Adrenal gland (tissue), 5 donors: ENCODE results near the gene UCP3.

Experiments
- POLR2A ChIP-seq, 2 donors: fragments of 450-650 bp; IDR thresholded peaks; one replicate each; pipeline ENCODE4 v1.6.1; 2017; ENCODE audit warnings: antibody characterized with exemption in 2 of 2, mild to moderate bottlenecking in 2 of 2, moderate library complexity in 1 of 2
- TF ChIP-seq, protein P1 (sequence below), 6 experiments: fragments of 450-650 bp in 4 of 6; fragments of 200-600 bp in 2 of 6; sonication (generic) in 1 of 6; IDR thresholded peaks; 1 replicate in 5 of 6; 2 replicates in 1 of 6; pipeline versions ENCODE4 v1.5.1 to v1.8.0; 2016 to 2021; ENCODE audit warnings: antibody characterized with exemption in 6 of 6, mild to moderate bottlenecking in 2 of 6, moderate library complexity in 1 of 6
- donor health status: DM: no; HTN: no; CAD: no.

GRCh38 chr11:73963861-73964260 lies 45.0 kb downstream of the UCP3 start:
- TF ChIP-seq, protein P1, sequence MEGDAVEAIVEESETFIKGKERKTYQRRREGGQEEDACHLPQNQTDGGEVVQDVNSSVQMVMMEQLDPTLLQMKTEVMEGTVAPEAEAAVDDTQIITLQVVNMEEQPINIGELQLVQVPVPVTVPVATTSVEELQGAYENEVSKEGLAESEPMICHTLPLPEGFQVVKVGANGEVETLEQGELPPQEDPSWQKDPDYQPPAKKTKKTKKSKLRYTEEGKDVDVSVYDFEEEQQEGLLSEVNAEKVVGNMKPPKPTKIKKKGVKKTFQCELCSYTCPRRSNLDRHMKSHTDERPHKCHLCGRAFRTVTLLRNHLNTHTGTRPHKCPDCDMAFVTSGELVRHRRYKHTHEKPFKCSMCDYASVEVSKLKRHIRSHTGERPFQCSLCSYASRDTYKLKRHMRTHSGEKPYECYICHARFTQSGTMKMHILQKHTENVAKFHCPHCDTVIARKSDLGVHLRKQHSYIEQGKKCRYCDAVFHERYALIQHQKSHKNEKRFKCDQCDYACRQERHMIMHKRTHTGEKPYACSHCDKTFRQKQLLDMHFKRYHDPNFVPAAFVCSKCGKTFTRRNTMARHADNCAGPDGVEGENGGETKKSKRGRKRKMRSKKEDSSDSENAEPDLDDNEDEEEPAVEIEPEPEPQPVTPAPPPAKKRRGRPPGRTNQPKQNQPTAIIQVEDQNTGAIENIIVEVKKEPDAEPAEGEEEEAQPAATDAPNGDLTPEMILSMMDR (IDR thresholded peaks at IDR 0.05) = no peak
- no peak for TF ChIP-seq POLR2A (IDR thresholded peaks at IDR 0.05)
